H9 (cell line): ENCODE data around the gene FSTL1. TPM values are rescaled to one million over a fixed set of nuclear protein-coding genes. Genes with fewer than 3 reads are reported as not detected.
A peak's percentile ranks its signal among the peaks of the same experiment; 100 is the strongest.

Experiments
- DNase-seq: peaks from one replicate; pipeline ENCODE4 v3.0.0-alpha.2; 2017
- H2AFZ ChIP-seq: one replicate; pipeline ENCODE4 v1.6.1; 2013; ENCODE audit warnings: mild to moderate bottlenecking, low read length, control low read depth, moderate library complexity
- H2AK5ac ChIP-seq: 2 replicates; pipeline ENCODE4 v1.6.1; 2013; ENCODE audit warnings: low read length, control low read depth, mixed read lengths; ENCODE audit not compliant: insufficient read length
- H2BK120ac ChIP-seq: one replicate; pipeline ENCODE4 v1.6.1; 2013; ENCODE audit warnings: low read depth, mild to moderate bottlenecking, low read length, control low read depth, inconsistent platforms; ENCODE audit not compliant: poor library complexity, severe bottlenecking
- H2BK12ac ChIP-seq: 2 replicates; pipeline ENCODE4 v1.6.1; 2013; ENCODE audit warnings: low read length, control low read depth, mixed read lengths, low read depth; ENCODE audit not compliant: insufficient read length
- H2BK15ac ChIP-seq: 2 replicates; pipeline ENCODE4 v1.6.1; 2013; ENCODE audit warnings: low read depth, low read length, control low read depth
- H2BK20ac ChIP-seq: one replicate; pipeline ENCODE4 v1.6.1; 2013; ENCODE audit warnings: low read depth, mild to moderate bottlenecking, low read length, control low read depth, inconsistent platforms; ENCODE audit not compliant: poor library complexity, severe bottlenecking
- H2BK5ac ChIP-seq: 2 replicates; pipeline ENCODE4 v1.6.1; 2013; ENCODE audit warnings: low read length, control low read depth, mixed read lengths; ENCODE audit not compliant: insufficient read length
- H3K14ac ChIP-seq: 2 replicates; pipeline ENCODE4 v1.6.1; 2013; ENCODE audit warnings: low read length, control low read depth; ENCODE audit not compliant: insufficient read depth
- H3K18ac ChIP-seq: 2 replicates; pipeline ENCODE4 v1.6.1; 2013; ENCODE audit warnings: low read depth, mild to moderate bottlenecking, mixed read lengths, low read length, control low read depth; ENCODE audit not compliant: insufficient read length
- H3K23ac ChIP-seq: 2 replicates; pipeline ENCODE4 v1.6.1; 2013; ENCODE audit warnings: low read length, control low read depth, mixed read lengths, low read depth; ENCODE audit not compliant: insufficient read length
- H3K23me2 ChIP-seq: 2 replicates; pipeline ENCODE4 v1.6.1; 2013; ENCODE audit warnings: low read depth, mild to moderate bottlenecking, mixed read lengths, low read length, control low read depth; ENCODE audit not compliant: insufficient read length, poor library complexity, severe bottlenecking
- H3K27ac ChIP-seq: 2 replicates; pipeline ENCODE4 v1.5.1; 2013; ENCODE audit warnings: low read length, control low read depth, mixed read lengths, low read depth; ENCODE audit not compliant: insufficient read length
- H3K27me3 ChIP-seq: 2 replicates; pipeline ENCODE4 v1.6.1; 2013; ENCODE audit warnings: low read length, control low read depth, inconsistent platforms; ENCODE audit not compliant: insufficient read depth
- H3K4ac ChIP-seq: 2 replicates; pipeline ENCODE4 v1.6.1; 2013; ENCODE audit warnings: low read depth, mild to moderate bottlenecking, control low read depth, inconsistent platforms, low read length, moderate library complexity
- H3K4me1 ChIP-seq: 2 replicates; pipeline ENCODE4 v1.6.1; 2013; ENCODE audit warnings: low read length, control low read depth, inconsistent platforms; ENCODE audit not compliant: insufficient read depth
- H3K4me2 ChIP-seq: 2 replicates; pipeline ENCODE4 v1.6.1; 2013; ENCODE audit warnings: low read length, control low read depth, mixed read lengths; ENCODE audit not compliant: insufficient read length, insufficient read depth
- H3K56ac ChIP-seq: 2 replicates; pipeline ENCODE4 v1.6.1; 2013; ENCODE audit warnings: low read depth, mild to moderate bottlenecking, mixed read lengths, low read length, control low read depth; ENCODE audit not compliant: insufficient read length
- H3K79me1 ChIP-seq: 2 replicates; pipeline ENCODE4 v1.6.1; 2013; ENCODE audit warnings: low read depth, mild to moderate bottlenecking, moderate library complexity, low read length, control low read depth, inconsistent platforms; ENCODE audit not compliant: insufficient read depth, poor library complexity, severe bottlenecking
- H3K79me2 ChIP-seq: 2 replicates; pipeline ENCODE4 v1.6.1; 2013; ENCODE audit warnings: low read length, control low read depth, inconsistent platforms; ENCODE audit not compliant: insufficient read depth
- H3K9ac ChIP-seq: 2 replicates; pipeline ENCODE4 v1.6.1; 2013; ENCODE audit warnings: low read length, control low read depth, mixed read lengths; ENCODE audit not compliant: insufficient read length; ENCODE audit errors: extremely low read depth
- H3K9me3 ChIP-seq: one replicate; pipeline ENCODE4 v1.6.1; 2013; ENCODE audit warnings: low read depth, low read length, inconsistent platforms; ENCODE audit not compliant: control insufficient read depth
- H3T11ph ChIP-seq: one replicate; pipeline ENCODE4 v1.6.1; 2013; ENCODE audit warnings: mild to moderate bottlenecking, low read length, control low read depth, inconsistent platforms
- H4K20me1 ChIP-seq: one replicate; pipeline ENCODE4 v1.6.1; 2013; ENCODE audit not compliant: control insufficient read depth, insufficient read length, insufficient read depth
- H4K5ac ChIP-seq: 2 replicates; pipeline ENCODE4 v1.6.1; 2013; ENCODE audit warnings: low read depth, mild to moderate bottlenecking, mixed read lengths, low read length, control low read depth; ENCODE audit not compliant: insufficient read length
- H4K8ac ChIP-seq: replicated peaks from 2 replicates; pipeline ENCODE4 v1.6.1; 2013; ENCODE audit warnings: low read length, control low read depth, mixed read lengths, low read depth; ENCODE audit not compliant: insufficient read length
- H4K91ac ChIP-seq: 2 replicates; pipeline ENCODE4 v1.6.1; 2013; ENCODE audit warnings: low read depth, mild to moderate bottlenecking, moderate library complexity, mixed read lengths, low read length, control low read depth; ENCODE audit not compliant: insufficient read length
- H3K27ac Mint-ChIP-seq, 3 experiments: 2 replicates in 2 of 3; 3 replicates in 1 of 3; pipeline ENCODE4 v1.8.0; 2020 to 2021; ENCODE audit warnings: mixed read lengths in 3 of 3, mild to moderate bottlenecking in 1 of 3, moderate library complexity in 1 of 3
- H3K27me3 Mint-ChIP-seq: 2 replicates; pipeline ENCODE4 v1.8.0; 2021; ENCODE audit warnings: low read depth, mild to moderate bottlenecking, moderate library complexity, mixed read lengths
- H3K36me3 Mint-ChIP-seq, 3 experiments: 2 replicates in 2 of 3; 3 replicates in 1 of 3; pipeline ENCODE4 v1.8.0; 2020 to 2021; ENCODE audit warnings: low read depth in 3 of 3, mixed read lengths in 3 of 3; ENCODE audit not compliant: insufficient read depth in 1 of 3
- H3K4me1 Mint-ChIP-seq, 2 experiments: 2 replicates each; pipeline ENCODE4 v1.8.0; 2020; ENCODE audit warnings: mixed read lengths in 2 of 2
- H3K4me3 Mint-ChIP-seq, 2 experiments: 2 replicates in 1 of 2; 3 replicates in 1 of 2; pipeline ENCODE4 v1.8.0; 2020 to 2021; ENCODE audit warnings: mild to moderate bottlenecking in 2 of 2, mixed read lengths in 2 of 2, moderate library complexity in 1 of 2
- H3K9me3 Mint-ChIP-seq, 2 experiments: 2 replicates in 1 of 2; 3 replicates in 1 of 2; pipeline ENCODE4 v1.8.0; 2020; ENCODE audit warnings: mild to moderate bottlenecking in 2 of 2, mixed read lengths in 2 of 2, moderate library complexity in 1 of 2
- CTCF ChIP-seq: fragments of 200-600 bp; sonication (generic); conservative IDR thresholded peaks from 3 replicates; pipeline ENCODE4 v1.8.0; 2021; ENCODE audit warnings: antibody characterized with exemption, mild to moderate bottlenecking
- WGBS: extraction: QIAGEN DNeasy Blood & Tissue Kit; methylation state at CpG from one replicate; pipeline ENCODE4 v1.1.7; 2013; ENCODE audit warnings: missing lambda C conversion rate, low lambda C conversion rate, mixed read lengths; ENCODE audit not compliant: insufficient read length; ENCODE audit errors: extremely low coverage; 5-methylcytosine and 5-hydroxymethylcytosine counted together
- total RNA-seq: library from RNA; stranded (reverse); gene quantifications from 2 replicates; pipeline ENCODE4 v1.2.1, GENCODE V29; 2021

The FSTL1 gene
- total RNA-seq, 1 experiment from 2014 or later = 326 TPM

GRCh38 chr3:120442975-120443517, 7.7 kb downstream of the FSTL1 start:
- no peak overlapping the region for H2BK12ac ChIP-seq
- H3K4me2 ChIP-seq = no peak overlapping the region
- TF ChIP-seq CTCF = peak; percentile 44; the same call in 2 of the 3 replicates
- H3K27me3 ChIP-seq = no peaks in the 10 kb centered on the region
- no peak overlapping the region for H4K5ac ChIP-seq
- H4K91ac ChIP-seq = no peak overlapping the region
- WGBS = no CpG with 5 or more reads among the region's 2 CpGs
- Mint-ChIP-seq H3K27ac (no peak overlapping the region), H3K9me3 (no peaks in the 10 kb centered on the region), H3K4me1 (peaks cover 22 to 30% of the 10 kb centered on the region in 2 experiments), H3K4me3 (no peak overlapping the region), H3K27me3 (no peaks in the 10 kb centered on the region), H3K36me3 (peaks cover 19 to 48% (median 40%) of the 10 kb centered on the region in 3 experiments)
- H4K8ac ChIP-seq = no peak overlapping the region
- no peaks in the 10 kb centered on the region for H3K9me3 ChIP-seq
- H3K4ac ChIP-seq = no peak overlapping the region
- H3K9ac ChIP-seq = no peak overlapping the region
- H2BK20ac ChIP-seq = no peak overlapping the region
- H3K23ac ChIP-seq = no peak overlapping the region
- no peak overlapping the region for H2BK5ac ChIP-seq
- H3K27ac ChIP-seq = no peak overlapping the region
- H2BK15ac ChIP-seq = no peak overlapping the region
- no peak overlapping the region for H3K14ac ChIP-seq
- no peak overlapping the region for H3K18ac ChIP-seq
- H3K23me2 ChIP-seq = no peaks in the 10 kb centered on the region
- no peak for DNase-seq
- no peak overlapping the region for H2BK120ac ChIP-seq
- H3K4me1 ChIP-seq = no peaks in the 10 kb centered on the region
- H4K20me1 ChIP-seq = no peaks in the 10 kb centered on the region
- no peak overlapping the region for H2AK5ac ChIP-seq
- H3K56ac ChIP-seq = no peak overlapping the region
- no peak overlapping the region for H2AFZ ChIP-seq
- no peak overlapping the region for H3T11ph ChIP-seq
- peaks cover 12% of the 10 kb centered on the region; the same call in 1 of the 2 replicates for H3K79me2 ChIP-seq
- no peaks in the 10 kb centered on the region for H3K79me1 ChIP-seq
